Measurements from ENCODE around the gene GABRA4.

Gene GABRA4

GRCh38 chr4:46993075-46994006 is at the start of gene GABRA4:
GABRA4 (minus strand) TSS chr4:46993581; CDS start chr4:46993424, 157 bp downstream.
- in situ Hi-C loops (cut with MboI; ENCODE audit: low pct_unique_long_range_greater_than_20kb, low sequenced_read_pairs): no loop called here
- DNase-seq: no peak

GRCh38 chr4:47040828-47041227 is 47.4 kb upstream of the GABRA4 start:
- no peak for DNase-seq
- in situ Hi-C loops (cut with MboI; ENCODE audit: low pct_unique_long_range_greater_than_20kb, low sequenced_read_pairs): no loop called here

DNA sequence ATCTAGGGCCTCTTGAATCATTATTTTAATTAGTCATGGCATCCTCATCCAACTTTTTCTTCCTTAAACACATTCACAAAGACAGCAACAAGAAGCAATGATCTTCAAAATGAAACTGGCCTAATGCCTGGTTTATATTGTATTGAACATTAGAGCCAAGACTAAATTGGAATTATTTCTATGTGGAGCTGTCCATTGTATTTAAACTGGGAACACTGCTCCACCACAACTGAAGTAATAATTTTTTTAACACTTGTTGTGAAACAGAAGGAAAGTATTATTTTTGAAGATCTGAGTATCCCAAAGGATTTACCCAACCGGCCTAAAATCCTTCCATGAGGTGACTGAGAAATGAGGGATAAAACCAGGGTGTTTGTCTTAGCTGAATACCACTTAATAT is 44.9 kb upstream of the GABRA4 start:
- DNase-seq: no peak
- in situ Hi-C loops (cut with MboI; ENCODE audit: low pct_unique_long_range_greater_than_20kb, low sequenced_read_pairs): no loop called here

DNA sequence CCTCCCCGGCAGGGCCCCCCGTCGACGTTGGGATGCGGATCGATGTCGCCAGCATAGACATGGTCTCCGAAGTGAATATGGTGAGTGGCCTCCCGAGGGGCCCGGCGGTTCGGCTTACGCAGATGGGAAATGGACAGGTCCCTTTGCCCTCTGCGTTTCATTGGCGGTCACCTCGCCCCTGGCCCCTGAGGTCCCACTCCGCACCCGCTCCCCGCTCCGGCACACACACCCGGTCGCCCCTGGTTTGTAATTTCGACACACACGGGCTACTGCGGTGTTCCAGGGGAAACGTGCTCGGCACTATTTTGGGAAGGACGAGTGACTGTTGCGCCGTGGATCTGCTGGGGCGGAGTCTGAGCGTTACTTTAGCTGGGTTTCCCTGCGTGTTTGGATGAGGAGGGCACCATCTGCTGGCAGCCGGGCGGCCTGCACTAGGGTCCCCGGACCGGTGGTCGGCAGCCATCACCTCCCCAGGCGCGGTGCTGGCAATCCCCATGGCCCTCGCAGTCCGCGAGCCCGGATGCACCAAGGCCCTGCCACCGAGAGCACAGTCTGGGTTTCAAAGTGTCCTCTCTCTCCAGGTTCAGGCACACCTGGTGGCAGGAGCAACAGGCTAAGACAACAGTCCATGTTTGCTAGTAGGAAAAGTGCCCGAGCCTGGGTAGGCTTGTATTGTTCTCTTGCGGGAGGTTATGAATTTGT is 39.2 kb upstream of the GABRA4 start:
- in situ Hi-C loops (cut with MboI; ENCODE audit: low pct_unique_long_range_greater_than_20kb, low sequenced_read_pairs): no loop called here

DNA sequence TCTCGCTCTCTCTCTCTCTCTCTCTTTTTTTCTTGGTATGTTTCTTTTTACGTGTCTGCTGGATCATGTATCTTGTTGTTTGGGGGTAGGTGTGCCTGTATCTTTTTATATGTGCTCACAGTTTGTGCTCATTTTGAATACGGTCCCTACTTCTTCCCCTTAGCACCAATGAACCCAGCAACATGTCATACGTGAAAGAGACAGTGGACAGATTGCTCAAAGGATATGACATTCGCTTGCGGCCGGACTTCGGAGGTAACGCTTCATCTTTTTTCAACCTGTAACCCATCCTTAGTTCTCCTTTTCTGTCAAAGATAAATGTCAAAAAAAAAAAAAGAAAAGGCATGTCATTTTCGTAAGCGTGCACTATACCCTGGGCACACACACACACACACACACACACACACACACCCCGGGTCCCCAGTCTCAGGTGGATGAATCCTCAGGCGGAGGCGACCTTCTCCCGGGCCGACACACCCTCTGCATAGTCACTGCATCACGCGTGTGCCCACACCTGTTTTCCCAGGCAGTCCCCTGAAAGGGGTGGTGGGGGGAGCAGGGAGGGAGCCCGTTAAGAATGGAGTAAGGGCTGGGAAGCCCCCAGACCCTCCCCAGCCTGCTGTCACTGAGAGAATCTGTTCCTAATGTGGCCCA is 38.5 kb upstream of the GABRA4 start:
- no peak for DNase-seq
- in situ Hi-C loops (cut with MboI; ENCODE audit: low pct_unique_long_range_greater_than_20kb, low sequenced_read_pairs): no loop called here

More for the DNA sequence above, 39.2 kb upstream of the GABRA4 start:
- DNase-seq: peak; percentile 49

- in situ Hi-C loops (cut with MboI; ENCODE audit: low pct_unique_long_range_greater_than_20kb, low sequenced_read_pairs): no loop called here
- peak; percentile 9 for DNase-seq
Observed at GRCh38 chr4:47031011-47031678, 37.8 kb upstream of the GABRA4 start, which contains the start of gene GABRB1. GABRB1 (plus strand) TSS chr4:47031567.

- DNase-seq: no peak
- in situ Hi-C loops (cut with MboI; ENCODE audit: low pct_unique_long_range_greater_than_20kb, low sequenced_read_pairs): no loop called here
Observed at GRCh38 chr4:47017494-47017893, 24.1 kb upstream of the GABRA4 start.

DNA sequence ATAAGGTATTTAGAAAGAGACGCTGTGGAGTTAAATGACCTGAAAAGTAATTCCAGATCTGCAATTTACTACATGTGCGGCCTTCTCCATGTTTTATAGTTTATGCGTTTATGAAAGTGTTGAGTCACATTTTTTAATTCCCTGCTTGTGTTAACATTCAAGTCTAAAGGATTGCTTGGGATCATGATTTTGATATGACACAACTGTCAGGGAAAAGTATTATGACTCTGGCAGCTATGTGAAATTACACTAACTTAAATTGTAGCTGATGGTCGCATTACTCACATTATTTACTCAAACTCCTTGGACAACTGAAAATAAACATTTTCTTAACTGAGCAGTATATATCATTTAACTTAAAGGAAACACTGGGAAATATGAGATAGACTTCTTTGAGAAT is 23.7 kb upstream of the GABRA4 start:
- DNase-seq: no peak
- in situ Hi-C loops (cut with MboI; ENCODE audit: low pct_unique_long_range_greater_than_20kb, low sequenced_read_pairs): no loop called here

- no peak for DNase-seq
- in situ Hi-C loops (cut with MboI; ENCODE audit: low pct_unique_long_range_greater_than_20kb, low sequenced_read_pairs): no loop called here
Observed at GRCh38 chr4:47013373-47013772, 20.0 kb upstream of the GABRA4 start.

GRCh38 chr4:47012676-47013075 is 19.3 kb upstream of the GABRA4 start:
- in situ Hi-C loops (cut with MboI; ENCODE audit: low pct_unique_long_range_greater_than_20kb, low sequenced_read_pairs): no loop called here
- no peak for DNase-seq

GRCh38 chr4:47010912-47011446 is 17.6 kb upstream of the GABRA4 start:
- in situ Hi-C loops (cut with MboI; ENCODE audit: low pct_unique_long_range_greater_than_20kb, low sequenced_read_pairs): no loop called here
- DNase-seq: no peak

DNA sequence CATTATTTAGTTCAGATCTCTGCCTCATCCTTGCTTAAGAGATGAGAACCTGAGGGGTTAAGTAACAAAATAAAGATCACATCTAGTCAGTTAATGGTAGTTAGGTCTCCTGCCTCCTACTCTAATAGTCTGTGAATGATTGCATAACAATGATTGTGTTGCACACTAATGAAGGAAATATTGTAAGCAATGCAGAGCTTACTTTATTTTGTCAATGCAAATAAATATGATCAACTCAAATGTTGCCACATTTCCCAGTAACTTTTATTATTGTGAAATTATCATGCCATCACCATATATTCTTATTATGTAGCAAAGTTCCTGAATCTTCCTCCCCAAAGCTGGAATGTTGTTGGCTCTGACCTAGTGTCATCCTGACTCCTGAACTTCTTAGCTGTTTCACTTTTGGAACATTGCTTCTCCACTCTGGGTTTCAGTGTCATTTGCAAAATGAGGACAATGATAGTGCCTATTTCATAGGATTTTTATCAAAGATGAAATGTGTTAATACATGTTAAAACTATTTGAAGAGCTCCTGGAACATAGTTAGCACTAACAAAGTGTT is 17.0 kb upstream of the GABRA4 start:
- in situ Hi-C loops (cut with MboI; ENCODE audit: low pct_unique_long_range_greater_than_20kb, low sequenced_read_pairs): no loop called here

DNA sequence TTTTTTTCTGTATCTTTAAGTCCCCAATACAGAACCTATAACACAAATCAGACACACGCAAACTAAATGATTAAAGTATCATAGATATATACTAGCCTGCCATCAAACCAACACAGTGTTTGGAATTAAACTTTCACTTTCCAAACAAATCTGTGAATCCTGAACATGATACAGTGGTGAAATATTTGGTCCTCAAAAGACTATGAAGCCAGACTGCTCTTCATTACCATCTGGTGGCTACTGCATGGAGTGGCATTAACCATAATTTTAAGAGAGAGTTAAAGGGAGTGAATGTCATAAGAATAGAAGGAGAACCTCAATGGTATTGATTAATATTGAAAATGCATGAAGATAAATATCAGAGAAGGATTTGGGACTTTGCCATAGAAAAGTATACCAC is 9.2 kb upstream of the GABRA4 start:
- no peak for DNase-seq
- in situ Hi-C loops (cut with MboI; ENCODE audit: low pct_unique_long_range_greater_than_20kb, low sequenced_read_pairs): no loop called here

More for the DNA sequence above, 17.0 kb upstream of the GABRA4 start:
- DNase-seq: no peak

DNA sequence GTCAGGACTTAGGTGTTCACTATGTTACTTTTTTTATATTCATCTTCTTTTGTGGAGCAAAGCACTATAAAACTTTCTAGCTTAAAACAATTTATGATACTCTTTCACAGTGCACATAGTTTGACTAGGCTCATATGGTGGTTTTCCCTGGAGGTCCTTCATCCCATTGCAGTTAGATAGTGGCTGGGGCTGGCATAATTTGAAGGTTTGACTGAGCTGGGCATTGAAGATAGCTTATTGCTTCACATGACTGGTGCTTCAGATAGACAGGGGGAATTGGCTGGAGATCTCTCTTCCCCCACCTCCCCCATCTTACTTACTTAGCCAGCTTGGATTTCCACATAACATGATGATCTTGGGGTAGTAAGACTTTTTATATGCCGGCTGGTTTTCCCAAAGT is 7.0 kb upstream of the GABRA4 start:
- in situ Hi-C loops (cut with MboI; ENCODE audit: low pct_unique_long_range_greater_than_20kb, low sequenced_read_pairs): no loop called here
- DNase-seq: no peak

GRCh38 chr4:46999566-46999965 is 6.2 kb upstream of the GABRA4 start:
- in situ Hi-C loops (cut with MboI; ENCODE audit: low pct_unique_long_range_greater_than_20kb, low sequenced_read_pairs): no loop called here

GRCh38 chr4:46994007-46994405 is 625 bp upstream of the GABRA4 start:
- in situ Hi-C loops (cut with MboI; ENCODE audit: low pct_unique_long_range_greater_than_20kb, low sequenced_read_pairs): no loop called here

More at GRCh38 chr4:46999566-46999965, 6.2 kb upstream of the GABRA4 start:
- DNase-seq: no peak

GRCh38 chr4:46992338-46992737 is 1.0 kb downstream of the GABRA4 start:
- DNase-seq: no peak
- in situ Hi-C loops (cut with MboI; ENCODE audit: low pct_unique_long_range_greater_than_20kb, low sequenced_read_pairs): no loop called here

More at GRCh38 chr4:46994007-46994405, 625 bp upstream of the GABRA4 start:
- DNase-seq: no peak

DNA sequence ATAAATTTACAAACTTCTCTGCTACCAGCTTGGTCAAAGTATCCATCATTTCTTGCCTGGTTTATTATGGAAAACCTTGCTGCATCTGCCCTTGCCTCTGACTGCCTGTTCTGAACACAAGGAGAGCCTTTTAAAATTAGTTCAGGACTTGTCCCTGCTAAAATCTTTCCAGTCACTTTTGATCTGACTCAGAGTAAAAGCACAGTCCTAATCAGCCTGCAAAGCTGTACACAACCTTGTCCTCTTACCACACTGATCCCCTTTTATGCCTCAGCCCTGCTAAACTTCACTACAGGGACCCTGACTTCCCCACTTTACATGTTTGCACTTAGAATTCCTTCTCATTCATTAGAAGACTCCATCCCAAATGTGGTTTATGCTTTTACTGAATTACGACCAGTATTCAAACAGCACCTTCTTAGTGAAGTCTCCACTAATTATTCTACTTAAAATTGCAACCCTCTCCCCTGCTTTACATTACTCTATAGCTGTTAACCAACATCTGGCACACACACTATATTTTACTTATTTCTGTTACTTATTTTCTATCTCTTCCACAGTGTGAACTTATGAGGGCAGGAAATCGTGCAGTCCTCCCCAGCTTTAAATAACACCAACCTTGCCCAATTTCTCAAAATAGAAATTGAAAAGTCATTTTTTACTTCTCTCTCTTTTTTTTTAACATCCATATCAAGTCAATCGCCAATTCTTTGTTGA is 6.3 kb downstream of the GABRA4 start:
- DNase-seq: no peak
- in situ Hi-C loops (cut with MboI; ENCODE audit: low pct_unique_long_range_greater_than_20kb, low sequenced_read_pairs): no loop called here

Measured in KBM-7 (cell line).